Loucy (cell line): ENCODE measurements around the gene ZNF808.
"Not testable (repeated sequence)": the region's sequence is repeated elsewhere in the genome, so short reads cannot be mapped to it uniquely, and the experiment has no call there.

Experiments used
- H2AFZ ChIP-seq: fragments of 200-600 bp; sonication (generic); 2 replicates; pipeline ENCODE4 v1.6.0; 2016; ENCODE audit warnings: antibody characterized with exemption, mild to moderate bottlenecking, low read length, moderate library complexity
- H3F3A ChIP-seq: fragments of 200-600 bp; 2 replicates; pipeline ENCODE4 v1.6.0; 2016; ENCODE audit warnings: antibody characterized with exemption, low read depth, mild to moderate bottlenecking
- H3K27me3 ChIP-seq: fragments of 200-600 bp; sonication (generic); 2 replicates; pipeline ENCODE4 v1.6.1; 2014; ENCODE audit warnings: low read length, mild to moderate bottlenecking; ENCODE audit not compliant: insufficient read depth, poor library complexity, severe bottlenecking
- H3K36me3 ChIP-seq: fragments of 200-600 bp; sonication (generic); 2 replicates; pipeline ENCODE4 v1.6.1; 2016; ENCODE audit warnings: low read length; ENCODE audit not compliant: insufficient read depth
- H3K4me1 ChIP-seq: fragments of 200-600 bp; sonication (generic); 2 replicates; pipeline ENCODE4 v1.5.1; 2014; ENCODE audit warnings: low read length, mild to moderate bottlenecking; ENCODE audit not compliant: insufficient read depth, poor library complexity, severe bottlenecking
- H3K4me2 ChIP-seq: fragments of 200-600 bp; sonication (generic); 2 replicates; pipeline ENCODE4 v1.6.0; 2014; ENCODE audit warnings: antibody characterized with exemption, low read length, low read depth, mild to moderate bottlenecking; ENCODE audit not compliant: poor library complexity, severe bottlenecking
- H3K4me3 ChIP-seq: fragments of 200-600 bp; sonication (generic); 2 replicates; pipeline ENCODE4 v1.5.1; 2014; ENCODE audit warnings: low read length, mild to moderate bottlenecking, mixed read lengths; ENCODE audit not compliant: poor library complexity, severe bottlenecking
- H3K79me2 ChIP-seq: fragments of 200-600 bp; sonication (generic); 2 replicates; pipeline ENCODE4 v1.6.1; 2014; ENCODE audit warnings: low read length; ENCODE audit not compliant: insufficient read depth
- H3K9ac ChIP-seq: fragments of 200-600 bp; sonication (generic); 2 replicates; pipeline ENCODE4 v1.6.0; 2014; ENCODE audit warnings: mild to moderate bottlenecking, low read depth, low read length, moderate library complexity; ENCODE audit not compliant: poor library complexity, severe bottlenecking
- H3K9me2 ChIP-seq: fragments of 200-600 bp; sonication (generic); replicated peaks from 2 replicates; pipeline ENCODE4 v1.6.1; 2016; ENCODE audit warnings: low read depth, low read length, mixed read lengths
- H3K9me3 ChIP-seq: fragments of 200-600 bp; sonication (generic); 2 replicates; pipeline ENCODE4 v1.6.1; 2014; ENCODE audit warnings: mild to moderate bottlenecking, antibody characterized with exemption, low read length, low read depth; ENCODE audit not compliant: insufficient read depth
- H4K20me1 ChIP-seq: fragments of 200-600 bp; sonication (generic); 2 replicates; pipeline ENCODE4 v1.6.0; 2014; ENCODE audit warnings: antibody characterized with exemption, low read length, mild to moderate bottlenecking; ENCODE audit not compliant: insufficient read depth, poor library complexity, severe bottlenecking
- CTCF ChIP-seq: fragments of 200-600 bp; sonication (generic); conservative IDR thresholded peaks from 2 replicates; pipeline ENCODE4 v1.5.1; 2014; ENCODE audit warnings: mild to moderate bottlenecking, antibody characterized with exemption, low read length
- EZH2phosphoT487 ChIP-seq: fragments of 200-600 bp; IDR thresholded peaks from 2 replicates; pipeline ENCODE4 v1.6.1; 2018; ENCODE audit warnings: antibody characterized with exemption, mild to moderate bottlenecking, moderate library complexity, borderline replicate concordance

The ZNF808 gene

GRCh38 chr19:52532480-52532879, 5.0 kb downstream of the ZNF808 start:
- H3K4me1 ChIP-seq: peaks cover 22% of the 10 kb centered on the region
- H3K9me3 ChIP-seq: no peaks in the 10 kb centered on the region
- no peak overlapping the region for H3K4me2 ChIP-seq
- no peaks in the 10 kb centered on the region for H3K27me3 ChIP-seq
- TF ChIP-seq EZH2phosphoT487 (no peak), CTCF (no peak)
- no peak overlapping the region for H3K4me3 ChIP-seq
- H3F3A ChIP-seq: no peaks in the 10 kb centered on the region; the same call in 1 of the 2 replicates
- H2AFZ ChIP-seq: no peak overlapping the region
- no peak overlapping the region for H3K9ac ChIP-seq
- H3K36me3 ChIP-seq: no peaks in the 10 kb centered on the region
- no peaks in the 10 kb centered on the region for H3K9me2 ChIP-seq
- H4K20me1 ChIP-seq: peaks cover 11% of the 10 kb centered on the region
- H3K79me2 ChIP-seq: peaks cover 33% of the 10 kb centered on the region

- Histone ChIP-seq H4K20me1 (peaks cover 6% of the 10 kb centered on the region), H3K27me3 (no peaks in the 10 kb centered on the region), H3K36me3 (no peaks in the 10 kb centered on the region), H3K4me2 (no peak overlapping the region), H3F3A (no peaks in the 10 kb centered on the region; the same call in 1 of the 2 replicates), H3K4me1 (peaks cover 11% of the 10 kb centered on the region), H3K79me2 (peaks cover 23% of the 10 kb centered on the region), H3K9me3 (no peaks in the 10 kb centered on the region), H2AFZ (no peak overlapping the region), H3K9ac (no peak overlapping the region), H3K9me2 (no peaks in the 10 kb centered on the region), H3K4me3 (no peak overlapping the region)
- TF ChIP-seq EZH2phosphoT487 (no peak), CTCF (no peak)
Measured at GRCh38 chr19:52533901-52534300, 6.4 kb downstream of the ZNF808 start.

- H3K9ac ChIP-seq: peak overlapping the region; percentile 77
- peak overlapping the region; percentile 78 for H3K4me3 ChIP-seq
- H3K79me2 ChIP-seq: peaks cover 24% of the 10 kb centered on the region
Measured at GRCh38 chr19:52535385-52535770, 7.9 kb downstream of the ZNF808 start.

GRCh38 chr19:52535771-52536447, 8.4 kb downstream of the ZNF808 start:
- Histone ChIP-seq H3K9ac (peak overlapping the region; percentile 77), H3K27me3 (no peaks in the 10 kb centered on the region), H3K36me3 (no peaks in the 10 kb centered on the region), H3K4me2 (peak overlapping the region; percentile 90), H2AFZ (peak overlapping the region; percentile 83), H3K79me2 (peaks cover 29% of the 10 kb centered on the region), H3K4me1 (peaks cover 11% of the 10 kb centered on the region), H3K4me3 (peak overlapping the region; percentile 78), H3K9me3 (no peaks in the 10 kb centered on the region), H3K9me2 (no peaks in the 10 kb centered on the region), H3F3A (no peaks in the 10 kb centered on the region; the same call in 1 of the 2 replicates), H4K20me1 (peaks cover 6% of the 10 kb centered on the region)
- TF ChIP-seq EZH2phosphoT487 (no peak), CTCF (no peak)

More at GRCh38 chr19:52535385-52535770, 7.9 kb downstream of the ZNF808 start:
- H3K27me3 ChIP-seq, H4K20me1 ChIP-seq, H3K9me3 ChIP-seq, H3K9me2 ChIP-seq, H3F3A ChIP-seq, H3K36me3 ChIP-seq: not testable (repeated sequence)
- peak overlapping the region; percentile 34; the same call in 1 of the 2 replicates for H2AFZ ChIP-seq
- H3K4me1 ChIP-seq: peaks cover 11% of the 10 kb centered on the region
- H3K4me2 ChIP-seq: peak overlapping the region; percentile 90
